ENCODE data around the gene KTN1.
A peak's percentile ranks its signal among the peaks of the same experiment; 100 is the strongest.

The KTN1 gene

GRCh38 chr14:55583942-55584468 lies 4.0 kb downstream of the KTN1 start:
- no peak for TF ChIP-seq CTCF (IDR thresholded peaks at IDR 0.05; ENCODE audit: insufficient read depth, low read depth, low read length, missing control alignments)
- no peak for DNase-seq (ENCODE audit: low read depth)
- no peak overlapping the region for H3K4me3 ChIP-seq (ENCODE audit: low read length)

DNA sequence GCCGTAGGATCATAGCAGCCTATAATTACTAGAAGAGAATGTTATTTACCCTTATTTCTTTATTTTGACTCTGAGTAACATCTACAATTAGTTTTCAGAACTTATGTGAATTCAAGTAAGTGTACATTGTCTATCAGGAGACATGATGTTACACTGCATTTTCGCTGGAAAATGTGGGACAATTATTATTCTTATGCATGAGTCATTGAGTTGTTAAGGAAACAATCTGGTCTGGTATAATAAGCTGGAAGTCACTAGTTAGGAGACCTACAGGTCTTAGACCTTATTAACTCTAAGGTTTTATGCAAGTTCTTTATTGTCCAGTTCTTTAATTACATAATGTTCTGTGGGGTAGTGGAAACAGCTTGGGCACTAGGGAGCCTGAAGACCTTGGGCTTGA lies 5.8 kb downstream of the KTN1 start:
- H3K4me3 ChIP-seq (ENCODE audit: low read length): no peak overlapping the region
- TF ChIP-seq CTCF (IDR thresholded peaks at IDR 0.05; ENCODE audit: insufficient read depth, low read depth, low read length, missing control alignments): no peak
- DNase-seq (ENCODE audit: low read depth): peak; percentile 35

- TF ChIP-seq CTCF (IDR thresholded peaks at IDR 0.05; ENCODE audit: insufficient read depth, low read depth, low read length, missing control alignments): no peak
- no peak for DNase-seq (ENCODE audit: low read depth)
- H3K4me3 ChIP-seq (ENCODE audit: low read length): no peak overlapping the region
Observed at GRCh38 chr14:55586411-55586810, 6.4 kb downstream of the KTN1 start.

DNA sequence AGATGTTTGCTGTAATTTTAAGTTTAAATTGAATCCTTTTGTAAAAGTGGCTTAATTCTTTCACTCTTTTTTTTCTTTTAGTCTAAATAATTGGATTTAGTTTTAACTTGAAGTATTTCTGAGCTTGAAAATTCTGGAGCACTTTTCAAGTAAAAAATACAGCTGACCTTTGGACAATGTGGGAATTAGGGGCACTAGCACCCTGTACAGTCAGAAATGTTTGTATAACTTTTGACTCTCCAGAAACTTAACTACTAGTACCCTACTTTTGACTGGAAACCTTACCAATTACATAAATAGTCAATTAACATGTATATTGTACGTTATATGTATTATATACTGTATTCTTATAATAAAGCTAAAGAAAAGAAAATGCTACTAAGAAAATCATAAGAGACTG lies 7.8 kb downstream of the KTN1 start:
- DNase-seq (ENCODE audit: low read depth): no peak
- H3K4me3 ChIP-seq (ENCODE audit: low read length): no peak overlapping the region
- TF ChIP-seq CTCF (IDR thresholded peaks at IDR 0.05; ENCODE audit: insufficient read depth, low read depth, low read length, missing control alignments): no peak

DNA sequence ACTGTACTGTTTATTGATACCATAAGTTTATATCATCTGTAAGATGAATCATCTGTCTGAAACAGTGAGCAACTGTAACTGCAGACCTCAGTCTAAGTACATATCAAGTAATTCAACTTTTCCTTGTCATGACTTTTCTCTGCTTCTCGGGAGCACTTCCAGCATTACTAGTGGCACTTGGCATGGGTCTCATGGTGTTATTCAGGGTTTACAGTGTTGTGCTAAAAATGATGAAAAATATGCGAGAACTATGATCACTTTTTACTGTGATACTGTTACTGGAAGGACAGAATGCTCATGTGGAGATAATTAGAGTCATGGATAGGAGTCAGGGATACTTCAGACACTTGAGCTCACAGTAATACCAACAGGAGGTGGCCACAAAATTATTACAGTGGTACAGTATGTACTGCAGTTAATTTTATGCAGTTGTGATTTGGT lies 8.3 kb downstream of the KTN1 start:
- no peak overlapping the region for H3K4me3 ChIP-seq (ENCODE audit: low read length)
- DNase-seq (ENCODE audit: low read depth): peak; percentile 59
- TF ChIP-seq CTCF (IDR thresholded peaks at IDR 0.05; ENCODE audit: insufficient read depth, low read depth, low read length, missing control alignments): no peak

DNA sequence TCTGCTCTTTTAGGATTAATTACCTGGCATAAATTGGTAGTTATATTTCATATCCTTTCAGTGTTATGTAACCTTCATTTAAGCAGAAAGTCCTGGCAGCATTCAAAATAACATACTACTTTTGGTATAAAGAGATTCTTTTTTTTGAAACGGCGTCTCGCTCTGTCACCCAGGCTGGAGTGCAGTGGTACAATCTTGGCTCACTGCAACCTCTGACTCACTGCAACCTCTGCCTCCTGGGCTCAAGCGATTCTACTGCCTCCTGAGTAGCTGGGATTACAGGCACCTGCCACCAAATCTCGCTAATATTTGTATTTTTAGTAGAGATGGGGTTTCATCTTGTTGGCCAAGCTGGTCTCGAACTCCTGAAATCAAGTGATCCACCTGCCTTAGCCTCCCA lies 9.2 kb downstream of the KTN1 start:
- TF ChIP-seq CTCF (IDR thresholded peaks at IDR 0.05; ENCODE audit: insufficient read depth, low read depth, low read length, missing control alignments): no peak
- H3K4me3 ChIP-seq (ENCODE audit: low read length): no peak overlapping the region
- DNase-seq (ENCODE audit: low read depth): peak; percentile 37

- no peak for DNase-seq (ENCODE audit: low read depth)
- H3K4me3 ChIP-seq (ENCODE audit: low read length): no peak overlapping the region
- TF ChIP-seq CTCF (IDR thresholded peaks at IDR 0.05; ENCODE audit: insufficient read depth, low read depth, low read length, missing control alignments): no peak
Observed at GRCh38 chr14:55592436-55592835, 12.4 kb downstream of the KTN1 start.
